ENCODE measurements around the gene ZMIZ1.

- TF ChIP-seq ELF1 (IDR thresholded peaks at IDR 0.05; ENCODE audit: borderline replicate concordance, low read depth) (no peak), CTCF (IDR thresholded peaks at IDR 0.05 in 2 of 3, conservative IDR thresholded peaks at IDR 0.05 in 1 of 3; ENCODE audit: borderline replicate concordance in 1 of 3, insufficient read depth in 1 of 3, low read depth in 2 of 3, low read length in 2 of 3) (no peak), SIN3A (IDR thresholded peaks at IDR 0.05; ENCODE audit: low read depth) (no peak), REST (IDR thresholded peaks at IDR 0.05; ENCODE audit: low read depth) (no peak)
- TF ChIP-seq, protein P1, sequence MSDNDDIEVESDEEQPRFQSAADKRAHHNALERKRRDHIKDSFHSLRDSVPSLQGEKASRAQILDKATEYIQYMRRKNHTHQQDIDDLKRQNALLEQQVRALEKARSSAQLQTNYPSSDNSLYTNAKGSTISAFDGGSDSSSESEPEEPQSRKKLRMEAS (IDR thresholded peaks at IDR 0.05): no peak
Measured at GRCh38 chr10:79103585-79103984, 34.8 kb downstream of the ZMIZ1 start.
